Endothelial cell of umbilical vein (primary cell): ENCODE results near the gene FMNL1. TPM values are rescaled to one million over a fixed set of nuclear protein-coding genes. Genes with fewer than 3 reads are reported as not detected.

Experiments used
- BruUV-seq: library from RNA; stranded (reverse); fragments of 400-500 nt; replicated peaks from 2 replicates; lab custom pipeline; 2021; lab: Mats Ljungman, UMichigan
- CTCF ChIA-PET: fragments of 300-600, 350-600 bp; sonication (Branson Sonifier 250); formaldehyde crosslinking; loops from one replicate; lab custom pipeline; 2021; ENCODE audit warnings: antibody characterized with exemption, inconsistent platforms; lab: Charles Lee
- POLR2A ChIA-PET: fragments of 300-600, 350-600 bp; sonication (Branson Sonifier 250); formaldehyde crosslinking; loops from one replicate; lab custom pipeline; 2021; ENCODE audit warnings: antibody characterized with exemption, inconsistent platforms; lab: Charles Lee
- DNase-seq: peaks from one replicate; pipeline ENCODE4 v3.0.0-alpha.2; 2011; ENCODE audit warnings: low read depth, low spot score
- FAIRE-seq: peaks from 2 replicates; lab custom pipeline; 2011; peaks lifted over from hg19 to GRCh38; lab: Jason Lieb, UNC
- H2AFZ ChIP-seq: 2 replicates; pipeline ENCODE4 v1.6.0; 2012; ENCODE audit warnings: low read depth, low read length, control low read depth, inconsistent platforms
- H3K27ac ChIP-seq: 2 replicates; pipeline ENCODE4 v1.5.1; 2011; ENCODE audit warnings: low read depth, mild to moderate bottlenecking, control low read depth, low read length, moderate library complexity; ENCODE audit not compliant: insufficient read depth
- H3K27me3 ChIP-seq, 2 experiments: 2 replicates each; pipeline versions ENCODE4 v1.6.0 to v1.6.1; 2011; ENCODE audit warnings: low read length in 2 of 2, mixed read lengths in 1 of 2; ENCODE audit not compliant: control insufficient read depth in 2 of 2, insufficient read depth in 2 of 2
- H3K36me3 ChIP-seq, 2 experiments: 2 replicates in 1 of 2; 3 replicates in 1 of 2; pipeline ENCODE4 v1.5.1; 2011; ENCODE audit warnings: low read length in 2 of 2, mild to moderate bottlenecking in 1 of 2, moderate library complexity in 1 of 2; ENCODE audit not compliant: control insufficient read depth in 2 of 2, insufficient read depth in 2 of 2; ENCODE audit errors: extremely low read depth in 1 of 2
- H3K4me1 ChIP-seq: 3 replicates; pipeline ENCODE4 v1.5.1; 2011; ENCODE audit warnings: mild to moderate bottlenecking, low read length; ENCODE audit not compliant: control insufficient read depth, insufficient read depth; ENCODE audit errors: extremely low read depth
- H3K4me2 ChIP-seq: 2 replicates; pipeline ENCODE4 v1.6.1; 2011; ENCODE audit warnings: low read length, control low read depth, mixed read lengths; ENCODE audit not compliant: insufficient read depth
- H3K4me3 ChIP-seq, 3 experiments: fragments of 200-600 bp in 1 of 3; sonication (generic), shearing (Covaris generic) in 1 of 3; replicated peaks in 1 of 3; 2 replicates each; pipeline ENCODE4 v1.5.1; 2011 to 2016; ENCODE audit warnings: control low read depth in 3 of 3, low read length in 3 of 3, mild to moderate bottlenecking in 2 of 3, inconsistent platforms in 1 of 3, low read depth in 1 of 3, moderate library complexity in 1 of 3; ENCODE audit not compliant: insufficient read depth in 1 of 3
- H3K79me2 ChIP-seq: 2 replicates; pipeline ENCODE4 v1.6.0; 2012; ENCODE audit warnings: low read length, inconsistent platforms; ENCODE audit not compliant: control insufficient read depth, insufficient read depth
- H3K9ac ChIP-seq: replicated peaks from 2 replicates; pipeline ENCODE3; 2011; ENCODE audit warnings: low read length, control low read depth; ENCODE audit not compliant: insufficient read depth; ENCODE audit errors: extremely low read depth
- H3K9me1 ChIP-seq: replicated peaks from 3 replicates; pipeline ENCODE4 v1.6.0; 2011; ENCODE audit warnings: mild to moderate bottlenecking, low read length; ENCODE audit not compliant: control insufficient read depth, insufficient read depth; ENCODE audit errors: extremely low read depth
- H3K9me3 ChIP-seq: replicated peaks from 2 replicates; pipeline ENCODE4 v1.5.1; 2012; ENCODE audit warnings: low read length, inconsistent platforms; ENCODE audit not compliant: control insufficient read depth, insufficient read depth
- H4K20me1 ChIP-seq: replicated peaks from 2 replicates; pipeline ENCODE3; 2011; ENCODE audit warnings: mild to moderate bottlenecking, low read length; ENCODE audit not compliant: control insufficient read depth, insufficient read depth; ENCODE audit errors: extremely low read depth
- EZH2 ChIP-seq: IDR thresholded peaks from 2 replicates; pipeline ENCODE4 v1.6.1; 2012; ENCODE audit warnings: borderline replicate concordance, low read depth, mild to moderate bottlenecking, moderate library complexity, low read length, inconsistent platforms; ENCODE audit not compliant: severe bottlenecking
- FOS ChIP-seq: IDR thresholded peaks from 2 replicates; pipeline ENCODE4 v1.6.1; 2011; ENCODE audit warnings: mild to moderate bottlenecking, low read length, moderate library complexity, borderline replicate concordance; ENCODE audit not compliant: insufficient read depth
- GATA2 ChIP-seq: IDR thresholded peaks from 2 replicates; pipeline ENCODE4 v1.7.0; 2011; ENCODE audit warnings: low read depth, mild to moderate bottlenecking, moderate library complexity, mixed read lengths, low read length; ENCODE audit not compliant: insufficient read length, insufficient read depth
- JUN ChIP-seq: IDR thresholded peaks from 2 replicates; pipeline ENCODE4 v1.6.1; 2011; ENCODE audit warnings: borderline replicate concordance, low read depth; ENCODE audit not compliant: insufficient read length, insufficient read depth
- MYC ChIP-seq: IDR thresholded peaks from one replicate; pipeline ENCODE4 v1.6.1; 2011; ENCODE audit warnings: mild to moderate bottlenecking, low read depth, low read length
- POLR2A ChIP-seq: IDR thresholded peaks from 2 replicates; pipeline ENCODE4 v1.6.1; 2012; ENCODE audit warnings: low read depth, mild to moderate bottlenecking, control low read depth, low read length
- POLR2AphosphoS5 ChIP-seq: IDR thresholded peaks from 2 replicates; pipeline ENCODE4 v1.6.1; 2012; ENCODE audit warnings: low read depth, mild to moderate bottlenecking, control low read depth, low read length, moderate library complexity; ENCODE audit not compliant: insufficient read depth
- dilution Hi-C: fragments of 300-500 bp; cut with MboI; formaldehyde crosslinking; loops from one replicate; pipeline ENCODE4 v1.15.0; 2019; ENCODE audit warnings: low sequenced_read_pairs; ENCODE audit not compliant: extremely low pct_ligation_motif_present
- intact Hi-C: fragments of 100-400 bp; cut with micrococcal nuclease; formaldehyde crosslinking; loops from one replicate; pipeline ENCODE4 v1.10.0; 2022
- polyA plus RNA-seq, 4 experiments: library from polyadenylated mRNA; depleted of rRNA in 3 of 4; stranded (reverse) in 3 of 4; unstranded in 1 of 4; fragments of >200 nt; gene quantifications; 2 replicates each; pipeline versions ENCODE4 v1.2.1 to v1.2.3, GENCODE V29; 2011 to 2012; ENCODE audit warnings: missing spikeins in 1 of 4
- total RNA-seq: library from RNA; stranded (reverse); gene quantifications from 2 replicates; pipeline ENCODE4 v1.2.3, GENCODE V29; 2021
- TF ChIP-seq, protein P1 (sequence below): IDR thresholded peaks from 2 replicates; pipeline ENCODE4 v1.6.1; 2011; ENCODE audit not compliant: insufficient read depth, insufficient read length
- TF ChIP-seq, protein P2 (sequence below), 2 donors: IDR thresholded peaks; 1 replicate in 1 of 2; 2 replicates in 1 of 2; pipeline ENCODE4 v1.5.1; 2011; ENCODE audit warnings: low read length in 2 of 2, mild to moderate bottlenecking in 2 of 2, moderate library complexity in 2 of 2, control low read depth in 1 of 2, inconsistent platforms in 1 of 2, low read depth in 1 of 2; ENCODE audit not compliant: insufficient read depth in 1 of 2; ENCODE audit errors: extremely low read depth in 1 of 2

Gene FMNL1
- total and polyA plus RNA-seq, 2 donors (not counting 3 experiments of a cell fraction or from before 2014, with no cell fraction given), result 0.95 to 1.6 TPM

DNA sequence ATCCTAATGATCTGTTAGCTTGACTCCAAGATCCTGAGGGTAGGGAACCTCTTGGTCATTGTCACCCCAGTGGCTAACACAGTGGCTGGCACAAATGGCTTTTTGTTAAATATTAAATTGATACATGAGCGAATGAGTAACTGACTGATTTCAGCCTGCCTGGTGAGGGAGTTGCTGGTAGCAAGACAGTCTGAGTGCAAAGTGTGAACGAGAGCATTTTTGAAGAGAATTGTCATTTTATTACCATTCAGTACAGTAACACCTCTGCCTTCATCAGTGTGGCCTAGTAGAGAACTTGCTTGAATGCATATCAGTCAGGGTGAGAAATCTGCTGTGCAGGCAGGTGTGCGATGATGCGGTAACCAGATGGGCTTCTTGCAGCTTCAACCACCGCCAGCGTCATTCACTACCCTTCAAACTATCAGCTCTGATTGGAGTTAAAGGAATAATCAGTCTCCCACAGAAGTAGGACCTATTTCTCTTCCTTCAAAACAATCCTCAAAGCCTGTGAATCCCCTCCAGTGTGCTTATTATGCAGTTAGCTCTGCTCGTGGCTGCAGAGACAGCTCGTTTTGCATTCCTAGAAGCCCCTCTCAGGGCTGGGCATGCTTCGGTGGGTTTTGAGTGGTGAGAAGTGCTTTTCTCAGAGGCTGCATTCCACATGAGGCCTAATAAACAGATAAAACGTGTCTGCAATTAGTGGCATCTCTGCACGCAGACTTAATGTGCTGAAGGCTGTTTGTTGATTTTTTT is 31.0 kb upstream of the FMNL1 start:
- FAIRE-seq, result no peak
- Histone ChIP-seq H3K4me2 (no peak overlapping the region), H3K79me2 (no peaks in the 10 kb centered on the region), H3K9me1 (no peaks in the 10 kb centered on the region), H3K36me3 (no peaks in the 10 kb centered on the region), H3K4me3 (no peak overlapping the region), H3K27ac (no peak overlapping the region), H3K27me3 (no peaks in the 10 kb centered on the region), H2AFZ (no peak overlapping the region), H3K9ac (no peak overlapping the region), H4K20me1 (no peaks in the 10 kb centered on the region), H3K4me1 (no peaks in the 10 kb centered on the region), H3K9me3 (no peaks in the 10 kb centered on the region)
- no peak for DNase-seq
- POLR2A ChIA-PET, result interaction anchor here (1.2 kb wide), 1 partner anchor 42 kb away, joined by 5 read pairs; no protein-coding TSS in a partner anchor
- CTCF ChIA-PET, result interaction anchor here (1.6 to 2.0 kb wide), 2 partner anchors 38 to 55 kb away, joined by 8 to 16 read pairs; partner anchors contain the start of gene ACBD4
- TF ChIP-seq FOS (no peak), JUN (no peak), GATA2 (no peak)
- TF ChIP-seq, protein P1, sequence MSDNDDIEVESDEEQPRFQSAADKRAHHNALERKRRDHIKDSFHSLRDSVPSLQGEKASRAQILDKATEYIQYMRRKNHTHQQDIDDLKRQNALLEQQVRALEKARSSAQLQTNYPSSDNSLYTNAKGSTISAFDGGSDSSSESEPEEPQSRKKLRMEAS, result no peak
- intact Hi-C loops, result no loop called here
- dilution Hi-C loops, result no loop called here
- BruUV-seq, result no TSS peak

DNA sequence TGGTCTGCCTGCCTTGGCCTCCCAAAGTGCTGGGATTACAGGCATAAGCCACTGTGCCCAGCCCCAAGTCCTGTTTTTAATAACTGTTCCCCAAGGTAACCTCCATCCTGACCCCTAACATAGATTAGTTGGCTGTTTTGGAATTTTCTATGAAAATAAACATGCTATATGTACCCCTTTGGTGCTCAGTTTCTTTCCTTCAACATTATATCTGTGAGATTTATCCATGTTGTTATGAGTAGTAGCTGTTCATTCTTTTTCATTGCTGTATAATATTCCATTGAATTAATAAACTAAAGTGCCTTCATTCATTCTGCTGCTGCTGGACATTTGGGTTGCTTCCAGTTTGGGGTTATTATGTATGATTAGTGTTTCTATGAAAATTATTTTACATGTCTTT is 26.3 kb upstream of the FMNL1 start:
- no peak overlapping the region for H3K4me3 ChIP-seq
- H3K9me1 ChIP-seq, result no peaks in the 10 kb centered on the region
- no peak overlapping the region for H2AFZ ChIP-seq
- ChIA-PET POLR2A (no interaction called here), CTCF (interaction anchor here (1.3 to 10.5 kb wide), 3 partner anchors 45 to 62 kb away, joined by 5 to 476 read pairs (median 33); partner anchors contain the start of genes ACBD4, HEXIM1 and PLCD3)
- H3K4me2 ChIP-seq, result no peak overlapping the region
- dilution Hi-C loops, result no loop called here
- H3K79me2 ChIP-seq, result no peaks in the 10 kb centered on the region
- no peaks in the 10 kb centered on the region for H3K36me3 ChIP-seq
- no peak overlapping the region for H3K27ac ChIP-seq
- H3K27me3 ChIP-seq, result no peaks in the 10 kb centered on the region
- FAIRE-seq (no peak), DNase-seq (no peak)
- TF ChIP-seq, protein P2, sequence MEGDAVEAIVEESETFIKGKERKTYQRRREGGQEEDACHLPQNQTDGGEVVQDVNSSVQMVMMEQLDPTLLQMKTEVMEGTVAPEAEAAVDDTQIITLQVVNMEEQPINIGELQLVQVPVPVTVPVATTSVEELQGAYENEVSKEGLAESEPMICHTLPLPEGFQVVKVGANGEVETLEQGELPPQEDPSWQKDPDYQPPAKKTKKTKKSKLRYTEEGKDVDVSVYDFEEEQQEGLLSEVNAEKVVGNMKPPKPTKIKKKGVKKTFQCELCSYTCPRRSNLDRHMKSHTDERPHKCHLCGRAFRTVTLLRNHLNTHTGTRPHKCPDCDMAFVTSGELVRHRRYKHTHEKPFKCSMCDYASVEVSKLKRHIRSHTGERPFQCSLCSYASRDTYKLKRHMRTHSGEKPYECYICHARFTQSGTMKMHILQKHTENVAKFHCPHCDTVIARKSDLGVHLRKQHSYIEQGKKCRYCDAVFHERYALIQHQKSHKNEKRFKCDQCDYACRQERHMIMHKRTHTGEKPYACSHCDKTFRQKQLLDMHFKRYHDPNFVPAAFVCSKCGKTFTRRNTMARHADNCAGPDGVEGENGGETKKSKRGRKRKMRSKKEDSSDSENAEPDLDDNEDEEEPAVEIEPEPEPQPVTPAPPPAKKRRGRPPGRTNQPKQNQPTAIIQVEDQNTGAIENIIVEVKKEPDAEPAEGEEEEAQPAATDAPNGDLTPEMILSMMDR (IDR thresholded peaks at IDR 0.05; ENCODE audit: extremely low read depth in 1 of 2, insufficient read depth in 1 of 2, low read depth in 1 of 2, low read length in 2 of 2), result no peak
- TF ChIP-seq POLR2AphosphoS5 (no peak), JUN (no peak), GATA2 (no peak), EZH2 (no peak), MYC (no peak), POLR2A (no peak), FOS (no peak)
- TF ChIP-seq, protein P1, result no peak
- no peak overlapping the region for H3K9ac ChIP-seq
- no peaks in the 10 kb centered on the region for H4K20me1 ChIP-seq
- no peaks in the 10 kb centered on the region for H3K9me3 ChIP-seq
- intact Hi-C loops, result no loop called here
- peaks cover 2% of the 10 kb centered on the region for H3K4me1 ChIP-seq
- BruUV-seq, result no TSS peak
